Melanocyte of skin (primary cell): ENCODE measurements around the gene ACP1. TPM values are rescaled to one million over a fixed set of nuclear protein-coding genes. Genes with fewer than 3 reads are reported as not detected.

Source experiments
- total RNA-seq, 2 donors: library from RNA; depleted of rRNA; stranded (reverse); fragments of >200 nt; gene quantifications; 2 replicates each; pipeline ENCODE4 v1.2.3, GENCODE V29; 2012

Gene ACP1
- total RNA-seq, result 10 to 100 TPM; 48.5 to 82.3 TPM

DNA sequence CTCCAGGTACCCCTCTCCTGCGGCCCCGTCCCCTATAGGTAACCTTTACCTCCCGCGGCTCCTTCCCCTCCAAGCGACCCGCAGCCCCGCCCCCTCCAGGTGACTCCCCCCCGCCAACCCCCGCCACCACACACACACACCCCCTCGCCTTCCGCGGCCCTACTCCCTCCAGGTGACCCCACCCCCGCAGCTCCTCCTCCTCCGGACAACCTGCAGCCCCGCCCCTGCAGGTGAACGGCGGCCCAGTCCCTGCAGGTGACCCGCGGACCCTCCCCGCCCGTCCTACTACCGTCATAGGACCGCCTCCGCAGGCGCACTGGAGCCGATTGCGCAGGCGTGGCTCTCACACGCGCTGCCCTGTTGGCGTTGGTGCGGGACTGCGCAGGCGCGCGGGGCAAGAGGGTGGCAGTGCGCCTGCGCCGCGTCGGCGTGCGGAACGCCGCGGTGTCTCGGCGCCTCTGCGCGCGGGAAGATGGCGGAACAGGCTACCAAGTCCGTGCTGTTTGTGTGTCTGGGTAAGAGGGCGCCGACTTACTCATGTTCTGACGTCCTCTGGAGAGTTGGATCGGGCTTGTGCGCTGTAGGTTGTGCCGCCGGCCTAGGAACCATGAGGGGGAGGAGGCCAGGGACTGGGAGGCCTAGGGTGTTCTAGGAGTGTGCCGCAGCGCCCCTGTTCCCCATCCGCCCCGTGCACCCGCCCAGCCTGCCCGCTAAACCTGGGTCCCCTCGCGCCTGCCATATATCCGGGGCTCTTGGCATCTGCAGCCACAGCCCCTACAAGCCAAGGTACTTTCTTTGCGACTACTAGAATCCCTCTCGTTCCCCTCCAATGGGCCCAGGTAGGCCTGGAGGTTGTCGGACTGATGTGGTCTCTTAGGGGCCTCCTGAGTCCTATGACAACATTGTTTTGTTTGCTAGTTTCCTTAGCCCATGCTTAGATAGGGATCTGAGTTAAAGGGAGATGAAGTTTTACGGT lies at the start of gene ACP1:
ACP1 (plus strand) TSS at position 455 of the 976 bp plus-strand sequence; CDS start at position 473, 18 bp downstream.

GRCh38 chr2:263774-264492 lies 814 bp upstream of the ACP1 start, which contains the start of gene SH3YL1:
TSS of gene SH3YL1 (minus strand) at chr2:264032. CDS start at chr2:263984, 48 bp downstream.

DNA sequence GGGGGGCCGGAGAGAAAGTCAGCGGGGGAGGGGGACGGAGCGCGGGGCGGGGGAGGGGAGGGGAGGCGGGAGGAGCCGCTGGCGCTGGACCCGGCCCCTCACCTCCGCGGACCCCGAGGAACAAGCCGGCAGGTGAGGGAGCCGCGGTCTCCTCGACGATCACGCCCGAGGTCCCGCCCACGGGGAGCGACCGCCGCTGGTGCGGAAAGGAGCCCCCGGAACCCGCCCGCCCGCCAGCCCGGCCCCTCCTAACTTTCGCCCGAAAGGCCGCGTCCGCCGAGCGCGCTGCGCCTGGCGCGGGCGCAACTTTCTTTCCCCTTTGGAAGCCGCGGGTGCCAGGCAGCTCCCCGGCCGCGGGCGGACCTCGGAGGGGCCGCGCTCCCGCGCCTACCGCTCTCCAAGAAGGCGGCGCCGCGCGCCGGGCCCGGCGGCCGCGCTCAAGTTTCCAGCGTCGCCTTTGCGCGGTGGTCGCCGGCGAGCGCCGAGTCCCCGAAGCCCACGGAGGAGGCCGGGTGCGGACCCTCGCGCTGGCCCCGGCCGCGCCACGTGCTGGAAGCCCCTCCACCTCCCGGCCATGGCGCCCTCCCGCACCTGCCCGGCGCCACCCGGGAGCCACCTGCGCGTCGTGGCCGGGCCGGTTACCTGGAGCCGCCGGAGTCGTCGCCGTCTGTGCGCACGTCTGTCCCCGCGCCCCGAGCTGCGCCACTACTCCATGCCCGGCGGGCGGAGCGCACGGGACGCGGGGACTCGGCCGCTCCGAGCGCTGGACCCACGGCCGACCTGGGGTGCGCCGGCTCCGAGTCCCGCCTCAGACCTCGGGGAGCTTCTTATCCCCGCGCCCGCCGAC lies 23.4 kb downstream of the ACP1 start, which contains the start of gene ALKAL2:
ALKAL2 (minus strand) TSS at position 181 of the 847 bp plus-strand sequence. CDS start 256 bp downstream, outside the sequence.

Other genes with a start within 250 kb of the ACP1 start
- not detected for gene FAM110C, start 218.4 kb upstream of the ACP1 start, total RNA-seq
- 10 to 100 TPM in 1 of 2 donors, 1 to 10 TPM in 1; 8.0 to 25.1 TPM for gene SH3YL1, start 915 bp upstream of the ACP1 start, total RNA-seq
- not detected for gene ALKAL2, start 23.1 kb downstream of the ACP1 start, total RNA-seq